Stimulated activated CD8-positive, alpha-beta memory T cell treated with anti-CD3 and anti-CD28 coated beads, Interleukin-7, amount 100 ng/mL, for 48 hours (primary cell): Measurements from ENCODE around the gene ASPM.
"Not testable (repeated sequence)": the region's sequence is repeated elsewhere in the genome, so short reads cannot be mapped to it uniquely, and the experiment has no call there.

ENCODE experiments used
- DNase-seq, 2 donors: peaks; one replicate each; pipeline ENCODE4 v3.0.0-alpha.2; 2020; ENCODE audit warnings: low read depth in 1 of 2; ENCODE audit errors: extremely low read depth in 1 of 2

The ASPM gene

DNA sequence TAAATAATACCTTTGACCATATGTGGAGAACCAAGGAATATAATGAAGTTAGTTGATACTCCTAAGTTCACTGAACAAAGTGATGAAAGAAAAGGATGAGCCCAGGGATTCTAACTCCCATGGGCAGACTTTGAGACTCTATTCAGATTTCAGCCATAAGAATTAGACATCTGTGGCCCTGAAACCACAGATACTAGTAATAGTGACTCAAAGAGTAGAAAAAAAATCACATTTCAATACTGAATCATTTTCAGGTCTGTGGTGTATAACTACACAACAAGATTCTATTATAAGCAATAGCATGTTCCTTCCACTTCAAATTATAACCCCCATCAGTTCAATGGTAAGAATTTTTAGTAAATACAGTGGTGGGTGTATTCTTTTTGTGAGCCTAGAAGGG lies 63.0 kb downstream of the ASPM start:
- DNase-seq = no peak

DNA sequence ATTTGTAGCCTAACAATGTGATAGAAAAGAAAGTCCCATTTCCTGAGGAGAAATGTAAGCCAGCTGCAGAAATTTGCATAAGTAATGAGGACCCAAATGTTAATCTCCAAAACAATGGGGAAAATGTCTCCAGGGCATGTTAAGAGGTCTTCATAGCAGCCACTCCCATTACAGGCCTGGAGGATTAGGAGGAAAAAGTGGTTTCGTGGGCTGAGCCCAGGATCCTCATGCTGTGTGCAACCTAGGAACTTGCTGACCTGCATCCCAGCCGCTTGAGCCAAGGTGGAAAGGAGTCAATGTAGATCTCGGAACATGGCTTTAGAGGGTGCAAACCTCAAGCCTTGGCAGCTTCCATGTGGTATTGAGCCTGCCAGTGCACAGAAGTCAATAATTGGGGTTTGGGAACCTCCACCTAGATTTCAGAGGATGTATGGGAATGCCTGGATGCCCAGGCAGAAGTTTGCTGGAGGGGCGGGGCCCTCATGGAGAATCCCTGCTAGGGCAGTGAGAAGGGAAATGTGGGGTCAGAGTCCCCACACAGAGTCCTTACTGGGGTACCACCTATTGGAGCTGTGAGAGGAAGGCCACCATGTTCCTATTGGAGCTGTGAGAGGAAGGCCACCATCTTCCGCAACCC lies 65.2 kb downstream of the ASPM start:
- DNase-seq = no peak

DNA sequence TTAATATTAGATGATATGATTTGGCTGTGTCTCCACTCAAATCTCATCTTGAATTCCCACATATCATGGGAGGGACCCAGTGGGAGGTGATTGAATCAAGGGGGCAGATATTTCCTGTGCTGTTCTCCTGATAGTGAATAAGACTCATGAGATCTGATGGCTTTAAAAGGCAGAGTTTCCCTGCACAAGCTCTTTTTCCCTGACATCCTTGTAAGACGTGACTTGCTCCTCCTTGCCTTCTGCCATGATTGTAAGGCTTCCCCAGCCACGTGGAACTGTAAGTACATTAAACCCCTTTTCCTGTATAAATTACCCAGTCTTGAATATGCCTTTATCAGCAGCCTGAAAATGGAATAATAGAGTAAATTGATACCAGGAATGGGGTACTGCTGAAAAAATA lies 66.1 kb downstream of the ASPM start:
- DNase-seq = no peak

DNA sequence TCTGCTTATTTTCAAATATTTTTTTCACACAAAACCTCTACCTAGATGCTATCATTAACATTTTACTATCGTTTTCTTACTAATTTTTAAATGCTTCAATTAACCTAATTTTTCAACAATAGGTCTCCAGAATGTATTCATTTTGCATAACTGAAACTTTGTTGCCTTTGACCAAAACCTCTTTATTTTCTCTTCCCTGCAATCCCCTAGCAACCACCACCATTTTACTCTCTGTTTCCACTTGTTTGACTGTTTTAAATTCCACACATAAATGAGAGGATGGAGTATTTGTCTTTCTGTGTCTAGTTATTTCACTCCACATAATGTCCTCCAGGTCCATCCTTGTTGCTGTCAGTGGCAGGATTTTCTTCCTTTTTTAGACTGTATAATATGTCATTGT lies 69.9 kb downstream of the ASPM start:
- DNase-seq = no peak

DNA sequence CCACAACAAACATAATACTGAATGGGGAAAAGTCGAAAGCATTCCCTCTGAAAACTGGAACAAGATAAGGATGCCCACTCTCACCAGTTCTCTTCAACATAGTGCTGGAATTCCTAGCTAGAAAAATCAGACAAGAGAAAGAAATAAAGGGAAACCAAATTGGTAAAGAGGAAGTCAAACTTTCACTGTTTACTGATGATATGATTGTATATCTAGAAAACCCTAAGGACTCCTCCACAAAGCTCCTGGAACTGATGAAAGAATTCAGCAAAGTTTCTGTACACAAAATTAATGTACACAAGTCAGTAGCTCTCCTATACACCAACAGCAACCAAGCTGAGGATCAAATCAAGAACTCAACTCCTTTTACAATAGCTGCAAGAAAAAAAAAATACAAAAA lies 72.5 kb downstream of the ASPM start:
- DNase-seq = no peak

DNA sequence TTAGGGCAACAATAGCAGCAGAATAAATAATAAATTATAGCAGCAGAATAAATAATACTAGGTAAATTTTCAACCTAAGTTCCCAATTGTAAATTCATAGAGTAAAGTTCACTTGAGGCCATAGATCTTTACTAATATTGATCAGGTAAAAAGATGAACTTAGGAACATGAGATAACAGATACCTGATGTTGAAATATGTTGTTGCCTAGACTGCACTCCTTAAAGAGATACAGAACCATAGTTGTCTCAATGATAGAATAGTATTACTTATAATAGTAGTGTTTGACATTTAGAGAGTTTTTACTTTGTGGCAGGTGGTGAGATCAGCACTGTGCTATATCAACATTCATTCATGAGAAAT lies 79.0 kb downstream of the ASPM start:
- no peak for DNase-seq

DNA sequence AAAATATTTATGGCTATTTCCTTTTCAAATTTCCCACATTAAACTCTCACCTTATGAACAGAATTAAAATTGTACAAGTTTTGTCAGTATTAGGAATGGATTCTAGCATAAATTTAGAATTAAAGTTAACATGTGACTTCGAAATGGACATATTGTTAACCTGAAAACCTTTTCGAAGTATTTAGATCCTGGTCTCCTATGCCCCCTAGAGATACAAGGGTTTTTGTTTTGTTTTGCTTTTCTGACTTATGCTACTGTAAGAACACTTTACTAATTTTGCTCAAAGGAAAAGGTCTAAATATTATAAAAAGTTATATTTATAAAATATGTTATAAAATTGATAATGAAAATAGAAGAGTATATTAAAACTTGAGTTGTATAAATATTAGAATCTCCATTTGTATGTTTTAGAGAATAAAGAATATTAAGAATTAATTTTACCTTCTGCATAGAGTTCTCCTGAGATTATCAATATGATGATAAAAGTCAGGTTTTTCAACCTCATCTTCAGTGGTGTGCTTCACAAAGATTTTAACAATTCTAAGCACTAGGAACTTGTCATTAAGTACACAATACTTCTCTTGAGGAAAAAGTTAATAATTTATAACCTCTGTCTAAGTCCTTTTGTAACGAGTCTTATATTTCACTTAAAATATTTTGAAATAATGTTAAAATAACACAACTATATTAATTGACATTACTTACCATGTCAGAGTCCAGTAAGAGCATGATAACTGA lies 79.6 kb downstream of the ASPM start, which contains the start of gene F13B:
Gene F13B, minus strand, starts transcription at position 542 of the 738 bp plus-strand sequence. Its CDS starts 37 bp downstream, at position 505.
- no peak for DNase-seq

DNA sequence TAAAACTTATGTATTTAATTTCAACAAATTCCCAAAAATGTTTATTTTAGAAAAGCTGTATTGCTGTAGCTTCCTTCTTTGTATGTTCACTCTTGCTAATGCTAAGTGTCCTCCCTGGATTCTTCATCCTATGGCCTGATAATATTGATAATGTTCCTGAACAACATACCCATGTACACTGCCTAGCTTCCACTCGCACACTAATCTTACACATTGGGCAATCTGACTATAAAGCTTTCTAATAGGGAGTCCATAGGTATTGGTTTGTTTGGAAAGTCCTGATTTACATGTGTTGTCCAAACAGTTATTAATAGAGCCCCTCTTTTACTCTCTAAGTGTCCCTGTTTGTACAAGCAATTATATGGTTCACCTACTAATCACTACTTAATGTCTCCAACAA lies 80.2 kb downstream of the ASPM start:
- no peak for DNase-seq

DNA sequence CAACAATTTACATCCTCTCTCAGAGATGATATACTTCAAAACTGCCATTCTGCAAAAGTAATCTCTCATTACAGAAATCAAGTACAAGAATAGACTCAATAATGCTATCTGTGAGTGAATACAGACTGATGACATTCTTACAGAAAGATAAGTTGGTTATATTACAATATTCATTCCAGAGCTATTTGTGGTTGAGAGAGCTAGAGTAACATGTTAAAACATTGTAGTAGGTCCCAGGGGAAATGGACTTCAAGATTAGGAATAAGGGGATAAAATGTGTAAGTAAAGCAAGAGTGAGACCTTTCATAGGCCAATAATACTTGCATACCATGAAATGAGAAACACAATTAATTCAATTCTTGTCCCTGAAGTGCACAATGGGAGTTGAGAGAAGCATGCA lies 80.9 kb downstream of the ASPM start:
- DNase-seq = no peak

DNA sequence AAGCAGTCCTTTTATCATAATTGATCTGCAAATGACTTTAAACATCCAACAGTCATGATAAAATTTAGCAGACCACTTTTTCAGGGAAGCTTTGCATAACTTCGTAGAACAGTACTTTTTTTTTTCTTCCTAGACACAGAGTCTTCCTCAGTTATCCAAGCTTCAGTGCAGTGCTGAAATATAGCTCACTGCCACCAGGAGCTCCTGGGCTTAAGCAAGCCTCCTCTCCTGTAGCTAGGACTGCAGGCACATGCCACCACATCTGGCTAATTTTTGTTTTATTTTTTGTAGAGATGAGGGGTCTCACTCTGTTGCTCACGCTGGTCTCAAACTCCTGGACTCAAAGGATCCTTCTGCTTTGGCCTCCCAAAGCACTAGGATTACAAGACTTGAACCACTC lies 83.3 kb downstream of the ASPM start:
- DNase-seq = no peak

DNA sequence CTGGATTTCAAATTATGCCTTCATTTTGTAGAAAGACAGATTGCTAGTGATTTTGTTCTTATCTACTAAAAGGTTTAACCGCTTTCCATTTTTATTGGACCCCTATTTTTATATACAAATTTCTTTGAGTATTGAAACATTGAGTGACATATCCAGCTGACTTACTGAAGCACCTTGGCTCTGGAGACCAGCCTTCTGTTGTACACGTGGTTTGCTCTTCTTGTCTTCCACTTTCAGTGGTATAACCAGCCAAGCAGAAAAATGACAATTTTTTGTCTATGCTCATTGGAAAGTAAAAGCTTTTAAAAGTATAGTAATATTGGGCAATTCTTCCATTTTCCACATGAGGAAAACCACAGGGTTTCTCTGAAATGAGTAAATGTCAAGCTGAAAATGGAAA lies 83.8 kb downstream of the ASPM start:
- DNase-seq = no peak

DNA sequence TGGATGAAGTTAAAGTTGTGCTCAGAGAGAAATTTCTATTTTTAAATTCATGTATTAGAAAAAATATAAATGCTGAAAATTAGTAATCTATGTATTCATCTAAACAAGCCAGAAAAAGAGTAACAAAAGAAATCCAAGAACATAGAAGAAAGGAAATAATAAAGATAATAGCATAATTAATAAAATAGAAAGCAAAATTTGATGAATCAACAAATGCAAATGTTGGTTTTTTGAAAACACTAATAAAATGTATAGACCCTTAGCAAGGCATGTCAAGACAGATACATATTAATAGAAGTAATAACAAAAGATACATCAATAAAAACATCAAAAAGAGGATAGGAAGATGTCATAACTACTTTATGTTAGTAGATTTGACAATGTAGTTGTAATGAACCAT lies 97.4 kb downstream of the ASPM start:
- no peak for DNase-seq

DNA sequence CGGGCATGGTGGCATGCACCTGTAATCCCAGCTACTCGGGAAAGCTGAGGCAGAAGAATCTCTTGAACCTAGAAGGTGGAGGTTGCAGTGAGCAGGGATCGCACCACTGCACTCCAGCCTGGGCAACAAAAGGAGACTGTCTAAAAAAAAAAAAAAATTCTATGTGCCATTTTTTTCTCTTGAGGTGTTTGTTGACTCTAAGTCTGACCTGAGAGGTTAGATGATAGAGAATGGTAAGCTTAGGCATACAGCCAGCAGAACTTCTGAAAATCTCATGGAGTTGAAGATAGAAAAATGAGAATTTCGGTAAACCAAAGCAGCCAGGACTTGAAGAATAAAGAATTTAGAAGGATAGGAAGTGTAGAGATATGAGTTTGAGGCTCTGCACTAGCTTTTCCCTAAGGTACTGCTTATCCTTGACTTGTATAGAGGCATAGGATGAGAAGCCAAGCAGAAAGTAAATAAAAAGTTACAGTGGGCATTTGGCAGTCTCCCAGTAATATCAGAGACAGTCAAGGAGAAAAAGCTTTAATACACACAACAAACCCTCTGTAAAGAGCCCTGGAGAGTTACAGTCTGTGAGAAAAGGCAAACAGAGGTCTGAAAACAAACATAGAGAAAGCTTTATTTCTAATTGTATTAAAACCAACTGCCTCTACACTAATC lies 103.7 kb downstream of the ASPM start:
- no peak for DNase-seq

DNA sequence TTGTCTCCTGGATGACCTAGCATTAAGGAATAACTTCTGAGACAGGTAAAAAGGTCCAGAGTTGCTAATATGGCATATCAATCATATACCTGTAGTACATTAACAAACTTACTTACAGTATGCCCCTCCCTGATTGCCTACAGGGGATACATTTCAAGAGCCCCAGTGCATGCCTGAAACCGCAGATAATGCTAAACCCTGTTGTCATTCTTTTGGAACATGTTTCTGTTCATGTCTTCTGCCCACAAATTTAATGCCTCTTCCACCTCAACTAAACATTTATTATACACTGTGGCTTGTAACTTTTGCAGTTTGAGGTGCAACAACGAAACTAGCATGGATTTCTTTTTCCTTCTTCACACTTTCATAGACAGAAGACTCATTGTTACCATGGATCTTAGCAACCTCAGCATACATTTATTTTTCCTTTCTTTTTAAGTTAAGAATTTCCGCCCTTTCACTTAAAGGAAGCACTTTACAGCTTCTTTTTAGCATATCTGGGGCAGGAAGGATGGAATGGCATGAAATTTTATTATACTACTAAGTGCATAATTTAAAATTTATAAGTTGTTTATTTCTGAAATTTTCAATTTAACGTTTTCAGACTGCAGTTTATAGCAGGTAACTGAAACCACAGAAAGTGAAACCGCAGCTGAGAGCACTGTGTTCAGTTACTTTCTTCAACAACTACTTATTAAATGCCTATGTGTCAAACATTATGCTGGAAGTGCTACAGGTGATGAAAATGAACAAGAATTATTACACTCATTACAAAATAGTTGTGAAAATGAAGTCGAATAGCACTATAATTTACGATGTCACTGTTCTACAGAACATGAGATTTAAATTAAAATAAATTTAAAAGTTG lies 104.7 kb downstream of the ASPM start:
- DNase-seq = no peak

DNA sequence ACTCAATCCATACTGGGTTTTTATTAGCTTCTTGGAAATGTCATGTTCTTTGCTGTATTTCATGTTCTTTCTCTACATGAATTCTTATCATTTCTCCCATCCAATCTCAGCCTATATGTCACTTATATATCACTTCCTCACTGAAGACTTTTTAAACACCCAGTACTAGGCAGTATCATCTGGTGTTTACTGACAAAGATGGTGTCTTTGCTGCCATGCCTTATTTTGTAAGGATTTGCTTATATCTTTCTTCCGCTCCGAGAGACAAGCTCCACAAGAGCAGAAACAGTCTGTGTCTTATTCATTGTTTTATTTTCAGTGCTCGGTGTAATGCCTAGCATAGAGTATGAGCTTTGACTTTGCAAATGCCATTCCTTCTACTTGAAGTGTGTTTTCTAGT lies 109.6 kb downstream of the ASPM start:
- DNase-seq = no peak

DNA sequence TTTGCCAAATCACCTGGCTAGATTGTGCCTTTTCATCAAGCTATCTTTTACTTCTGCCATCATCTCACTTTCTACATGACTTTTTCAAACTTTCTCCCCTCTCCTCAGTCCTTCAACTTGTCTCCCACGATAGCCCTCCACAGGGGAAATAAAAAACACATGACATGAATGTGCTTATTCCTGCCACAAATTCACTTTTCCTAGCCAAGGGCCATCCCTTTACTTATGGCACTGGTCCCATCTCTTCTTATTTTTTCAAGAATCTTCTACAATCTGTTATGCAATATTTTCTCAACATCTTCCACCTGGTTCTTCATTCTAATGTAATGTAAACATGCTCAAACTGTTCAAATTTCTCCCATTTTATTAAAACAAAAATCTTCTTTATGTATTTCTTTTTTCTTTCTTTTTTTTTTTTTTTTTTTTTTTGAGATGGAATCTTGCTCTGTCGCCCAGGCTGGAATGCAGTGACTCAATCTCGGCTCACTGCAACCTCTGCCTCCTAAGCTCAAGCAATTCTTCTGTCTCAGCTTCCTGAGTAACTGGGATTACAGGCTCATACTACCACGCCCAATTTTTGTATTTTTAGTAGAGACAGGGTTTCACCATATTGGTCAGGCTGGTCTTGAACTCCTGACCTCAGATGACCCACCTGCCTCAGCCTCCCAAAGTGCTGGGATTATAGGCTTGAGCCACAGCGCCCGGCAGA lies 111.7 kb downstream of the ASPM start:
- DNase-seq = not testable (repeated sequence)
